HG02610 (cell line): ENCODE data around the gene SLC12A4.

ENCODE experiments used
- ATAC-seq: cut with Tn5 transposase; IDR thresholded peaks from one replicate; pipeline ENCODE4 v1.9.1; 2021; ENCODE audit warnings: mild to moderate bottlenecking, moderate library complexity; ENCODE audit not compliant: unreplicated experiment

SLC12A4 gene

DNA sequence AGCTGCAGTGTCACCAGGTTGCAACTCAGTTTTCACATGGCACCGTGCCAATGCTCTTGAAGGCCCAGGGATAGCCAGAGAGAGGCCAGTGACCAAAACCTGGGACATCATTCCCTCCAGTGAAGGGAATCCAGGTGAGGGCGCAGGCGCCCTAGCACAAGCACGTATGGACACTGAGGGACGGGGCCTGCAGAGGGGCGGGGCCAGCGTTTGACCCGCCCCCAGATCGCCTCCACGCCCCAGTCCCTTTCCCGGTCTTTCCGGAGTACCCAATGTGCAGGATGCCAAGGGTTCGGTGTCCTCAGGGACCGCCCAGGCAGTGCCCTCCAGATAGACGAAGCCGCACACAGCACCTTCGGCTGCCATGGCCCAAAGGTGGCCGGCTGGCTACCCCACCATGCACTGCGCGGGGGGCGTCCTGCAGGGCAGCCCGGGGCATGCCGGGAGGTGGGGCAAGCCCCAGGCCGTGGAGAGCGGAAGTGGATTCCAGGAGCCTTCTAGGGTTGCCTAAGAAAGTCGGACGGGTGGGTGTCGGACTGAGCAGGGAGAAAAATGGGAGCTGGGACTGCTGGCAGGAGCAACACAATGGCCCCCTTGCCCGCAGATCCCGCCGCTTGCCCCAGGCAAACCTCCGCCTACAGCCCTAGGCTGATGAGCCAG, 4.6 kb downstream of the SLC12A4 start:
- ATAC-seq = no peak

DNA sequence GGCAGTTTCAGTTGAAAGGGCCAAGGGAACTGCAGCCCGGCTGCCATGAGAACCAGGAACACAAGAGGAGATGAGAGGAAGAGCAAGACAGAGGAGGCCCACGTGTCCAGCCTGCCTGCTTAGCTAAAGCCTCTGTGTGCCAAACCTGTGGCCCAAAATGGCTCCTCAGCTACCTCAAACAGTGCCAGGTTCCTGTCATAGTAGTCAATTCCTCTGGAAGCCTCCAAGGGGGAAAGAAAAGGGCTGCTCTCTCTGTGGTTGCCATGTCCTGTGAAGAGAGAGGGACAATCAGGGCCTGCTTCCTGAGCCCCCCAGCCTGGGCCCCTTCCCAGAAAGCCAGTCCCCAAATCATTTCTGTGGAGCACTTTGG, 5.2 kb downstream of the SLC12A4 start:
- no peak for ATAC-seq

DNA sequence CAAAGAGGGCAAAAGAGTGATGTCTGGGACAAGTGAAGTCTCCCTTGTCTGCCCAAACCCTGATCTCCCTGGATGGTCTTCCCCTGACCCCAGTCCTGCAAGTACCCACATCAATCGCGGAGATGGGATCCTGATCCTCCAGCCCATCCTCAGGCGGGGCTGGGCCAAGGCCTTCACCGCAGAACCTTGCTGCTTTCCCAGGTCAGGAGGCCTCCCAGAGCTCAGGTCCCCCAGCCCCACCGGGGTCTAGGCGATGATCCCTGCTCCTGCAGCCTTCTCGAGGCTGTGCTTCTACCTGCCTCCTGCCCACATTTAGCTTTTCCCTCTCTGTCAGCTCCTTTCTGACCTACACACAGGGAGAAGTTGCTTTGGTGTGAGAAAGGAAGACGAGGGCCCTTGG, 6.3 kb downstream of the SLC12A4 start:
- ATAC-seq = no peak

DNA sequence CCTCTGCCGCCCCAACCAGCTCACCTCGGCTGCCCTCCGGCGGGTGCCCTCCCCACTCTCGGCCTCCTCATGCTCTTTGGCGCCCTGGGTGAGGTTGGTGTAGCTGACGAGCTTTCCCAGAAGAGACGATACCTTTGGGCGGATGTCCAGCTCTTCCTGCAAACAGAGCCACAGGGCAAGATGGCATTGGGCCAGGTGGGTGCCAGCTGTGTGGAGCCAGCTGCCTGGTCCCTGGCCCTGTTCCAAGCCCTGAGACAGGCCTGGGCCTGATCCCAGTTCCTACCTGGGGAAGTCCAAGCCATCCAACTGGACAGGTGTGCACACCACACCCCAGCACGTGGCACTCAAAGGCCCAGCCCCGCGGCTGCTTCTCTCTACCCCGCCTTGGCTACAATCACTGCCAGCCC, 6.9 kb downstream of the SLC12A4 start:
- ATAC-seq = no peak

DNA sequence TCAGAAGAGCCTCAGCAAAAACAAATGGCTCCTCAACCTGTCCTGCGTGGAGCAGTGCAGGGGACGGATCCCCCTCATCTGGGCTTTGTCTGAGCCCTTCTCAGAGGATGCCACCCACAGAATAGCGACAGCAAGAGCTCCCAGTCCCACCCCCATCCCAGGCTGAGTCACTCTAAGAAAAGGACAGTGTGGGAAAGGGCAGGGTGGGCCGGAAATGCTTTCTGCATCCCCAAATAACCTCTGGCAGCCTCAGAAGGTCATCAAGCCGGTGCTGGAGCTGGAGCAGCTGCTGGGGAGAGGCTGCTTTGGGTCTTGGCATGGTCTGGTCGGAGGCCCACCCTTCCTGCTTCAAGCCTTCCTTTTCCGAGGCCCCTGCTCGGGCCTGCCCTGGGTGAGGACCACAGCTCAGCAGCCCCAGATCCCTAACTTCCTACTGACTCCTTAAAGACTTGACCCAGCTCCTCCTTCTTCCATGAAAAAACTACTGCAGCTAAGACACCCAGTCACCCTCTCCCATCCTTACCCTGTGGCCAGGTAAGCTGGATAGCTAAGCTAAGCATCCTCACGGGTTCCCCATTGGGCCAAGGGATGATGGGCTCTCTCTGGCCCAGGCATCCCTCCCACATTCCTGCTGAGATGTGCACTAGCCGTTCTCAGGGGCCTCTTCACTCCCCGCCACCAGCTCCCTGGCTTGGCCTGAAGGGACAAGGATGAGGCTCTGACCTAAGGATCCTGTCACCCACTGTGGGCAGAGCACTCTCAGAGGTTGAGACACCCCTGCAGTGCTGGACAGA, 8.7 kb downstream of the SLC12A4 start:
- ATAC-seq = no peak

DNA sequence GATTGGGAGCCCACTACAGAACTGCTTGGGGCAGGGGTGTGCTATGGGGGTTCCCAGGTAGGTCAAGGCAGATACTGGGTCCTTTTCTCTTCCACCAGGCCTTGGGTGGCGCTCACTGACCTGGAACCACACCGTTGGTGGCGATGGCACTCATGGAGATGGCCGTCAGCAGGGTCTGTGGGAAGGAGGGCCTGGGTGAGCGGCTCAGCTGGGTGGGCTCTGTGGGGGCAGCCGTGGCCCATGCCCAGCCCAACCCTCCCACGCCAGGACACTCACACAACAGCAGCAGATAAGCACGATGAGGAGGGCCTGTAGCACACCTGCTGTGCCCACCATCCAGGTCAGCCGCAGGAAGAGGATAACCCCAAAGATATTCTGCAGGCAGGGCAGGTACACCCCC, 10.8 kb downstream of the SLC12A4 start:
- ATAC-seq = no peak

DNA sequence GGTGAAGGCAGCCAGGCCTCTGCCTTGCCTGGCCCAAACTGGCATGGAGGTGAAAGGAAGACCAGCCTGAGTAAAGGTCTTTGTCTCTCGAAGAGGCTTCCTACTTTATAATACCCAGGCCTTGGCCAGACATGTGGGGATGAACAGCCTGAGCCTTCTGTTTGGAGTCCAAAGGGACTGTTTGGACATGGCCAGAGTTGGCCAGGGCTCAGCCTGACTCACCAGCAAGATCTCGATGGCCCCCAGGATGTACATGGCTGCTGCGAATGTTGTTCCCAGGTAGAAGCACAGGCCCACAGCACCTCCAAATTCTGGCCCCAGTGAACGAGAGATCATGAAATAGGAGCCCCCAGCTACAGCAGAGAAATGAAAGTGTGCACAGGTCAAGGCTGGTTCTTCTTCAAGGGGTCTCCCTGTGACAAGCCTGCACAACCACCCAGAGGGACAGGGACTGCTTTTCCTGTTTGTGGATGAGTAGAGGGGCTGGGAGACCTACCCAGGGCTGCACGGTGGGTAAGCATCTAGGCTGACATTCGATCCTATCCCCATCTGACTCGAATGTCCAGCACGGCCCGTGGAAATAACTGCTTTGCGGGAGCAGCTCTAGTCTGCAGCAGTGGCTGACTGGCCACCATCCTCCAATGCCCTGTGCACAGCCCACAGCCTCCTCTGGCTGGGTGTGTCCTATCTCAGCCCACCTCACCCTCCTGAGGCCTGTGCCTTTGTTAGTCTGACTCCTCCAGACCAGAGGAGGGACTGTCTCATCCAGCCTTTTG, 13.8 kb downstream of the SLC12A4 start:
- no peak for ATAC-seq

DNA sequence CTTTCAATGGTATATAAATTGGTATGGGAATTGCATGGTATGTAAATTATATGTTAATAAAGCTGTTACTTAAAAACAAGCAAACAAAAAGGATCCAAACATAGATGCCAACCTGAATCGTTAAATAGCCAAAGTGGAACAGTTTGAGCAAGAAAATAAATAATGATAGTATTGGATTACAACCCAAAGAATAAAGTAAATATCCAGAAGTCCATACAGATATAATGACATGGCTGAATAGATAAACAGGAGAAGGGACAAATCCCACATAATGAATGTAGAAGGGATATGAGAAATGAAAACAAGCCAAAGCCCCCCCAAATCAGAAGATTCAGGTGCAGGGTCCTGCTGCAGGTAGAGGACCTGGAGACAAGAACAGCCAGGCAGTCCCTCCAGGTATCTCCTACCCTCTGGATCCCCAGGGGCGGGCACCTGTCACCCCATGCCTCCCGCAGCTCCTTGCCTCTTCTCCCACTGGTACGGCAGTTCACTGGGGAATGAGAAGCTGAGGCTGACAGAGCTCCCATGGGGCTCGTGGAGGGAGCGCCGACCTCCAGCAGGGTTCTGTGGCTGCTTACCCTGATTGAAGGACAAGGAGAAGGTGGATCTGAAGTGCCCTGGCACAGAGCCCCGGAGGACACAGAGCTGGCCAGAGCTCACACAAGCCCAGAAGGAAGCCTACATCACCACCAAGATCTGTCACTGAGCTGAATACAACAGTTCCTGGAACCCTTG, 14.6 kb downstream of the SLC12A4 start:
- ATAC-seq = no peak

DNA sequence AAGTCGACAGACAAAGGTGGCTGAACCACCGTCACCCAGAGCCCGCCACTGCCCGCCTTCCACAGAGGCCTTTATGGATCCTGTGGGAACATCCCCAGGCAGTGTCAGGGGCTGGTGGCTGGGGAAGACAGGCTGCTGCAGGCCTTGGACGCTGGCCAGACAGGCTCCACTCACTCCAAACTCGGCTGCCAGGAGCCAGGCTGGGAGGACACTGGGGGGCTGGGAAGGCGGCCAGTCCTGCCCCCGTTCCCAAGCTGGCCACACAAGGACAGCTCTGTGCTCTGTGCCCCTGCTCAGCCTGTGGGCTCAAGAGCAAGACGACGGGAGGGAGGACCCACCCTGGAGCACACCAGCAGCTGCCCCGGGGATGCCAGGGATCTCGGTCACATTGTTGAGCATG, 17.0 kb downstream of the SLC12A4 start:
- ATAC-seq = no peak

DNA sequence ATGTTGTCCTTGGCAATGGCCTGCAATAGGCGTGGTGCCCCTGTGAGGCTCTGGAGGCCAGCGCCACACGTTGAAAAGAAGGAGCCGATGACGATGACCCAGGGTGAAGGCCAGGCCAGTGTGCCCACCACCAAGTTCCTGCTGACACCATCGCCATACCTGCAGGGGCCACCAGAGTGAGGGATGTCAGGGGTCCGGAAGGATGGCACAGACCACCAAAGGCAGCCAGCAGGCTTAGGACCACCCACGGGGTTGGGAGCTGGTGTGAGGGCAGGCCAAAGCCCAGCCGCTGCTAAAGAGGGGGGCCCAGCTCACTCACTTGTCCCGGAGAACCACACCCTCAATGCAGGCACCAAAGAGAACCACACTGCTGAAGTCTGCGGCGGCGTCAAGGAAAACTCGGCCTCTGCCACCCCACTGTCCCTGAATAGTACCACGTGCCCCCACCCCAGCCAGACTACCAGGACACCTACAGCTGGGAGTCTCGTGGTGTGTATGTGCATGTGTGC, 18.0 kb downstream of the SLC12A4 start:
- ATAC-seq = no peak

DNA sequence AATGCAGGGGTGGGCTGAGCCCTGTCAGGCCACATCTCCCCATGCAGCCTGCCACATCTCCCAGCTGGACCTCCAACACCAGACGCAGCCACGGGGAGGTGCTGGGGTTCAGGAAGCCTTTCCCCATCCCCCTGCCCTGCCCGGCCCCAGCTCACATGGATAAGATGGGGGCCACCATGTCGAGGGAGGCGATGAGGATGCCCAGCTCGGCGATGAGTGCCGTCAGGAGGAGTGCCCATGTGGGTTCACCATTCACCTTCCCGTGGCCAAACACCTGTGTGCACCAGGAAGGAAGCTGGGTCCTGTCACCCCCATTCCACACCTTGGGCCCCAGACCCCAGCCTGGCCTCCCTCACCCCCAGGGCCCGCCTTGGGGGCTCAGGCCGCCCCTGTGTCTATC, 18.8 kb downstream of the SLC12A4 start:
- ATAC-seq = no peak

DNA sequence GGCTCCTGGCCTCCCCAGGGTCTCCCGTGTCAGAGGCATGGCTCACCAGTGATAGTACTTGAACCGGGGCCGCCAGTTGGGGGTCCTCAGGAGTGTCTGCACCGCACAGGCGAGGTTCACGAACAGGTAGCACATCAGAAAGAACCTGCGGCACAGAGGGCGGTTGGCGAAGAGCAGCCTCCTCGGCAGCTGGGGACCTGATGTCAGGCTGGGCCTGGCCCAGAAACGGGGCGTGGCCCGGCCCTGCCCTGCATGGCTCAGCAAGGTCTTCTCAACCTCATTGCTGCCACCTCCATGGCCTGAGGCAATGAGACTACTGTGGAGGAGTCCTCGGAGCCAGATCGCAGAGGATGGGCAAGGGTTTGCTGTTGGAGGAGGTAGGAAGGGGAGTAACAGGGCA, 20.4 kb downstream of the SLC12A4 start:
- no peak for ATAC-seq

DNA sequence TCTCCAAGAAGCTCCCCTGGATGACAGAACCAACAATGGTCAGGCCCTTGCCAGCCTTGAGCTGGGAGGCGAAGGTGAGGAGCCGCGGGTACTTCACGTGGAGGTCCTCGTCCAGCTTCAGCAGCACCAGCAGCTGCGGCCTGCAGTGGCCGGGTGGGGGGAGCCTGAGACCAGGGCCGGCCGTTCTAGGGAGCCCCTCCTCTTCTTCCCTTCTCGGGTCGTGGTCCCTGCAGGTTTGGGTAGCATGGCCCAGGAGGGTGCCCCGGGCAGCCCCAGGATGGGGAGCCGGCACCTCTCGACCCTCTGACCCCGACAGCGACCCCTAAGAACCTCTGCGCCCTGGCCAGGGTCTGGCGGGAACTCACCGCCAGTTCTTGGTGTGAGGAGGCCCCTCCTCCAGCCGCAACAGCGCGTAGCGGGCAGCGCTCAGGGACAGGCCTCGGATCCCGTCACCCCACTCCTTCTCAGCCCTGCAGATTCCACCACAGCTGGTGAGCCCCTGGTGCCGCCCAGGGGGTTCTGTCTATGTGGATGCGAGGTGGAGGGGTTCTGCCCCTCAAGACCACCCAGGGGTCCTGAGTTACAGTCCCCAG, 21.4 kb downstream of the SLC12A4 start:
- ATAC-seq = no peak

DNA sequence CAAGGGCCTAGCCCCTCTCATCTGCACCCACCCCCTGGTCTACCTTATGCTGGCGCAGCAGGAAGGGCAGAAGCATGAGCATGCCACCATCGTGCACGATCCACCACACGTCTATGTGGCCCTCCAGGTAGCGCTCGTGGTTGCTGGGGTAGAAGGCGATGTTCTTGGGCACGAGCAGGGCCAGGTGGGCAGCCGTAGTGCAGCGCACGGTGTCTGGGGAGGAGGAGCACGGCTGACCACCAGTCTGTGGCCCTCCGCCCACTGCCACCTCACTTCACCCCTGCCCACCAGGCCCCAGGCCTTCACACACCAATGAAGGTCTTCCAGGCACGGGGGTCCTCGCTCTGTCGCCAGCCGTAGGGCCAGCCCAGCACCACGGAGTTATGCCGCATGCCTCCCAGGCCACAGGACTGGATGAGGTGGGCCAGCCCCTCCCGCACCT, 22.3 kb downstream of the SLC12A4 start:
- no peak for ATAC-seq

DNA sequence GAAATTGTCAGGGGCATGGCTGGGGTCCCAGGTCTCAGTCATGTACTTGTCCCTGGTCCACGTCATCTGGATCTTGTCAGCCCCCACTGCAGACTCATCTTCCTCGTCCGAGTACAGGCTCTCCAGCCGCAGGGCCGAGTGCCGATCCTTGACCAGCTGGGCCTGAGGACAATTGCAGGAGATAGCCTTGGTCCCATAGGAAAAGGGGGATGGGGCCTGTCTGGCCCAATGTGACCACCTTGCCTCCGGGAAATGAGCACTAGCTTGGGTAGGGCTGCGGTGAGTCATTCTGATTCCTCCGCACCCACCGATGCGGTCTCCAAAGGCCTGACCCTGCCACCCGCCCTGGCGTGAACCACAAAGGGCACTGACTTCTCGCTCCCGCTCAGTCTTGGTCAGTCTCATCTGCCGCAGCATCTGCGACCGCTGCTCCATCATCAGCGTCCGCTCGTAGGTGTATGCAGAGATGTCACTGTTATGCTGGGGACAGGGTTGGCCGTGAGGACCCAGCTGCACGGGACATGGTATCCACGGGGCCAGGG, 23.0 kb downstream of the SLC12A4 start:
- no peak for ATAC-seq

DNA sequence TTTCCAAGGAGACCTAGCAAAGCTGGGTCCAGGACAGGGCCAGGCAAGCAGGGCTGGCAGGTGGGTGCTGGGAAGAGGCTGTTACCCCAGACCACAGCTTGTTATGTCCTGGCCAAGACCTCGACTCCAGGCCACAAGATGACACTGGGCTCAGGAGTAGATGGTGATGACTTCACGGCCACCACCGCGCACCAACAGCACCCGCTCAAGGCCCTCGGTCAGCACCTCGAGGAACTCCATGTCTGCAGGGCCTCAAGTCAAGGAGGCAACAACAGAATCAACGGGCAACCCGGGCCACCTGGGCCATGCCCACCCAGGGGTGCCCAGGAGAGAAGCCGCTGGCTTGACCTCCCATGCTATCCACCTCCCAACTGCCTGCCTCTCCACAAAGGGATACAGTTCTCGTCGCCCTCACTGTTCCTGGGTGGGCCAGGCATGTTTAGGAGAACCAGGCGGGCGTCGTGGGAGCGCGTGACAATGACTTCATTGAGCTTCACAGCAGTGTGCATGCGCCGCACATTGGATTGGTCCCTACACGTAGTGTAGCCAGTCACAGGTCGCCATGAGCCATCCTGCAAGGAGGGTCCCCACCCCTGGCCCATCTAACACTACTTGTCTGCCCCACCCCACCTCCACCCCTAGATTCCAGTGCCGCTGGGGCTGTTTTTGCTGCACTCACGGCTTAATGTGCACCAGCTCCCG, 23.6 kb downstream of the SLC12A4 start:
- no peak for ATAC-seq

DNA sequence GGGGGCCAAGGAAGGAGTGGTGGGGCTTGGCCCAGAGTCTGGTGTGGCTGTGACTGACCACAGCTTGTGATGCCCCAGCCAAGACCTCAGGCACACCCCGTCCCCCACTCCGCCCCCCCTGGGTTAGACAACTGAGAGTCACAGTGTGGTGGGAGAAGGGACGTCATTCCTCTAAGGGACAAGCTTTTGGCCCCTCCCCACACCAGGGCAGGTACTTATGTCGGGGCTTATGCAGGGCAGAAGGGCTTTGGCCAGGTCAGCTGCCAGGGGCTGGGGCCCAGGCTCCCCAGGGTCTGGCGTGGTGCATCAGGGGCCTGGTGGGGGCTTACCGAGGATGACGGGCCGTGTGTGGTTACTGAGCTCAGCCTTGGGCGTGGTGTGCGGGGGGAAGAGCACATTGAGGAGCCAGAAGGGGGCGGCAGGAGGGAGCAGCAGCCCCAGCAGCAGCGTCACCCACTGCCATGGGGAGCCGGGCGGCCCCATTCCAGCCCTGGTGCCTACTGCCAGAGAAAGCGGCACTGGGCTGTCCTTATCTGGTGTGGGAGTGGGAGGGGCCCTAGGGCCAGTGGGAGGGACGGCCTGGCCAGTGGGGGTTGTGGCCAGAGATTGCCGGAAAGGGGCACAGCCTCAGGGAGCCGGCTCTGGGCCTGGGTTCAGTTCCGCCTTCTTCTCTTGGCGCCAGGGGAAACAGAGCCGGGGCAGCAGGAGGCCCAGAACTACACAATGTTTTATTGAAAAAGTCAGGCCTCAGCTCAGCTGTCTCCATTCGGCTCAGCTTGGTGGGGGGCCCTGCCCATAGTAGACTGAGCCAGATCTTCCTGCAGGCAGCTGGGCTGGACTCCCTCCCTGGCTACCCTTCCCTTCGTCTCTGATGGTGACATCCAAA, 24.6 kb downstream of the SLC12A4 start, which contains the start of gene LCAT:
Gene LCAT (minus strand): TSS at position 502 of the 886 bp plus-strand sequence. CDS start 19 bp downstream, at position 483.
- ATAC-seq = no peak

DNA sequence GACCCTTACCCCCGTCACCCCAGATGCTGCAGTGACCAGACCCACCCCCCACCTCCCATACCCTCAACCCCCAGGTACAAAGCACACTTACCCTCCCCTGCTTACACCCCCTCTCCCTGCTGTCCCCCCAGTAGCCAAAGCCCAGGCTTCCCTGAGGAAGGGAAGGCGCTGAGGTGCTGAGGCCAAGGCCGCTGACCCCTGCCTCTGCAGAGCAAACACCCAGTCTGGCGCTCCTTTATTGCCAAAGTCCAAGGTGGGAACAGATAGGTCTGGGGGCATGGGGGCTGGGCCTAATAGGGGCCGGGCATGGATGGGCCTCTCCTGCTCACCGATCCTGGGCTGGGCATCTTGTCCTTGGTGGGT, 25.2 kb downstream of the SLC12A4 start:
- no peak for ATAC-seq
